Activated T-helper 2 cell treated with anti-CD3 and anti-CD28 coated beads, Interferon-gamma antibody, Interleukin-2, Interleukin-4, amounts not matched to agents 10 μg/mL and 5 μg/mL and 100 μg/mL, durations not matched to agents 14 hours and 24 hours and 36 hours (primary cell): ENCODE results near the gene SERPINH1. TPM values are rescaled to one million over a fixed set of nuclear protein-coding genes. Genes with fewer than 3 reads are reported as not detected.
"Not testable (repeated sequence)": the region's sequence is repeated elsewhere in the genome, so short reads cannot be mapped to it uniquely, and the experiment has no call there.

Experiments
- DNase-seq: peaks from one replicate; pipeline ENCODE4 v3.0.0; 2021; ENCODE audit warnings: low spot score
- H3K27ac Mint-ChIP-seq: one replicate; pipeline ENCODE4 v1.8.0; 2021; ENCODE audit warnings: mixed read lengths
- H3K27me3 Mint-ChIP-seq: one replicate; pipeline ENCODE4 v1.8.0; 2021; ENCODE audit warnings: low read depth, mixed read lengths
- H3K36me3 Mint-ChIP-seq: one replicate; pipeline ENCODE4 v1.8.0; 2021; ENCODE audit warnings: low read depth, mixed read lengths
- H3K4me1 Mint-ChIP-seq: one replicate; pipeline ENCODE4 v1.8.0; 2021; ENCODE audit warnings: low read depth, mixed read lengths
- H3K4me3 Mint-ChIP-seq: one replicate; pipeline ENCODE4 v1.8.0; 2021; ENCODE audit warnings: low read depth, mild to moderate bottlenecking, moderate library complexity, mixed read lengths
- H3K9me3 Mint-ChIP-seq: one replicate; pipeline ENCODE4 v1.8.0; 2021; ENCODE audit warnings: mixed read lengths
- intact Hi-C: fragments of 100-400 bp; cut with micrococcal nuclease; formaldehyde crosslinking; loops from one replicate; pipeline ENCODE4 v1.15.1; 2023
- total RNA-seq: library from RNA; stranded (reverse); gene quantifications from 2 replicates; pipeline ENCODE4 v1.2.3, GENCODE V29; 2022

SERPINH1 gene
- total RNA-seq, 1 donor from 2014 or later = 23.8 TPM

GRCh38 chr11:75576499-75576918 is 14.5 kb downstream of the SERPINH1 start:
- H3K4me1 Mint-ChIP-seq = no peaks in the 10 kb centered on the region
- no peaks in the 10 kb centered on the region for H3K9me3 Mint-ChIP-seq
- H3K36me3 Mint-ChIP-seq = no peaks in the 10 kb centered on the region
- peaks cover 13% of the 10 kb centered on the region for H3K27me3 Mint-ChIP-seq
- no peak overlapping the region for H3K27ac Mint-ChIP-seq
- DNase-seq = no peak
- intact Hi-C loops = loop anchor here (2.0 kb wide), 1 partner anchor 30 kb away; no protein-coding TSS in a partner anchor
- no peak overlapping the region for H3K4me3 Mint-ChIP-seq

GRCh38 chr11:75577207-75577606 is 15.2 kb downstream of the SERPINH1 start:
- Mint-ChIP-seq H3K4me3 (no peak overlapping the region), H3K36me3 (no peaks in the 10 kb centered on the region), H3K4me1 (peaks cover 1% of the 10 kb centered on the region), H3K9me3 (no peaks in the 10 kb centered on the region), H3K27ac (no peak overlapping the region), H3K27me3 (peaks cover 19% of the 10 kb centered on the region)
- peak; percentile 31 for DNase-seq
- intact Hi-C loops = loop anchor here (2.0 kb wide), 1 partner anchor 30 kb away; no protein-coding TSS in a partner anchor

- Mint-ChIP-seq H3K27ac (no peak overlapping the region), H3K9me3 (no peaks in the 10 kb centered on the region), H3K4me3 (no peak overlapping the region), H3K4me1 (peaks cover 9% of the 10 kb centered on the region), H3K27me3 (peaks cover 30% of the 10 kb centered on the region), H3K36me3 (no peaks in the 10 kb centered on the region)
- intact Hi-C loops = no loop called here
- no peak for DNase-seq
Measured at GRCh38 chr11:75578977-75579376, 16.9 kb downstream of the SERPINH1 start.

- no peak for DNase-seq
- intact Hi-C loops = no loop called here
- H3K4me3 Mint-ChIP-seq = no peak overlapping the region
- H3K27ac Mint-ChIP-seq = no peak overlapping the region
- H3K27me3 Mint-ChIP-seq = peaks cover 37% of the 10 kb centered on the region
- peaks cover 9% of the 10 kb centered on the region for H3K4me1 Mint-ChIP-seq
- H3K36me3 Mint-ChIP-seq = no peaks in the 10 kb centered on the region
- H3K9me3 Mint-ChIP-seq = no peaks in the 10 kb centered on the region
Measured at GRCh38 chr11:75579841-75580240, 17.8 kb downstream of the SERPINH1 start.

- intact Hi-C loops = no loop called here
- H3K4me3 Mint-ChIP-seq = no peak overlapping the region
- DNase-seq = no peak
Measured at GRCh38 chr11:75582506-75582894, 20.4 kb downstream of the SERPINH1 start.

GRCh38 chr11:75582895-75583717 is 21.1 kb downstream of the SERPINH1 start:
- H3K9me3 Mint-ChIP-seq = no peaks in the 10 kb centered on the region
- H3K27ac Mint-ChIP-seq = no peak overlapping the region
- peak overlapping the region; percentile 6 for H3K4me3 Mint-ChIP-seq
- no peak for DNase-seq
- peaks cover 9% of the 10 kb centered on the region for H3K4me1 Mint-ChIP-seq
- H3K27me3 Mint-ChIP-seq = peaks cover 46% of the 10 kb centered on the region
- no peaks in the 10 kb centered on the region for H3K36me3 Mint-ChIP-seq
- intact Hi-C loops = no loop called here

More at GRCh38 chr11:75582506-75582894, 20.4 kb downstream of the SERPINH1 start:
- Mint-ChIP-seq H3K36me3 (no peaks in the 10 kb centered on the region), H3K27ac (no peak overlapping the region), H3K4me1 (peaks cover 9% of the 10 kb centered on the region), H3K9me3 (no peaks in the 10 kb centered on the region), H3K27me3 (peaks cover 47% of the 10 kb centered on the region)

GRCh38 chr11:75583718-75584658 is 21.9 kb downstream of the SERPINH1 start:
- Mint-ChIP-seq H3K27me3 (peaks cover 41% of the 10 kb centered on the region), H3K36me3 (no peaks in the 10 kb centered on the region), H3K9me3 (no peaks in the 10 kb centered on the region), H3K4me1 (peaks cover 9% of the 10 kb centered on the region), H3K27ac (no peak overlapping the region), H3K4me3 (peak overlapping the region; percentile 41)
- DNase-seq = no peak
- intact Hi-C loops = no loop called here

GRCh38 chr11:75584659-75585292 is 22.7 kb downstream of the SERPINH1 start:
- H3K27ac Mint-ChIP-seq, H3K4me1 Mint-ChIP-seq, DNase-seq, H3K4me3 Mint-ChIP-seq, intact Hi-C loops, H3K36me3 Mint-ChIP-seq, H3K9me3 Mint-ChIP-seq: not testable (repeated sequence)
- H3K27me3 Mint-ChIP-seq = peaks cover 41% of the 10 kb centered on the region

- intact Hi-C loops = no loop called here
- H3K4me3 Mint-ChIP-seq = no peak overlapping the region
- H3K27ac Mint-ChIP-seq = no peak overlapping the region
- peaks cover 39% of the 10 kb centered on the region for H3K27me3 Mint-ChIP-seq
- no peak for DNase-seq
- no peaks in the 10 kb centered on the region for H3K9me3 Mint-ChIP-seq
- peaks cover 9% of the 10 kb centered on the region for H3K4me1 Mint-ChIP-seq
- H3K36me3 Mint-ChIP-seq = no peaks in the 10 kb centered on the region
Measured at GRCh38 chr11:75585293-75585670, 23.2 kb downstream of the SERPINH1 start.

GRCh38 chr11:75586395-75586794 is 24.3 kb downstream of the SERPINH1 start:
- H3K27ac Mint-ChIP-seq = no peak overlapping the region
- no peaks in the 10 kb centered on the region for H3K36me3 Mint-ChIP-seq
- no peaks in the 10 kb centered on the region for H3K9me3 Mint-ChIP-seq
- H3K4me1 Mint-ChIP-seq = peaks cover 9% of the 10 kb centered on the region
- intact Hi-C loops = no loop called here
- H3K4me3 Mint-ChIP-seq = no peak overlapping the region
- no peak for DNase-seq
- H3K27me3 Mint-ChIP-seq = peaks cover 35% of the 10 kb centered on the region

- Mint-ChIP-seq H3K36me3 (no peaks in the 10 kb centered on the region), H3K4me3 (no peak overlapping the region), H3K27me3 (peaks cover 30% of the 10 kb centered on the region), H3K27ac (no peak overlapping the region), H3K9me3 (no peaks in the 10 kb centered on the region), H3K4me1 (no peaks in the 10 kb centered on the region)
- intact Hi-C loops = no loop called here
- DNase-seq = no peak
Measured at GRCh38 chr11:75588051-75588481, 26.0 kb downstream of the SERPINH1 start.

- no peaks in the 10 kb centered on the region for H3K9me3 Mint-ChIP-seq
- intact Hi-C loops = no loop called here
Measured at GRCh38 chr11:75589051-75589450, 27.0 kb downstream of the SERPINH1 start.

More at GRCh38 chr11:75589051-75589450, 27.0 kb downstream of the SERPINH1 start:
- no peaks in the 10 kb centered on the region for H3K36me3 Mint-ChIP-seq
- DNase-seq = no peak
- no peaks in the 10 kb centered on the region for H3K4me1 Mint-ChIP-seq
- H3K27ac Mint-ChIP-seq = no peak overlapping the region
- H3K4me3 Mint-ChIP-seq = no peak overlapping the region
- peaks cover 32% of the 10 kb centered on the region for H3K27me3 Mint-ChIP-seq
